Right lung (tissue), 5 donors: ENCODE data around the gene STYX. TPM values are rescaled to one million over a fixed set of nuclear protein-coding genes. Genes with fewer than 3 reads are reported as not detected.

ENCODE experiments used
- DNase-seq, 2 donors: peaks; one replicate each; pipeline ENCODE4 v3.0.0-alpha.2; 2013
- polyA plus RNA-seq, 5 donors: library from polyadenylated mRNA; unstranded; fragments of 120-200 nt; gene quantifications; one replicate each; pipeline versions ENCODE4 v1.2.1 to v1.2.3, GENCODE V29; 2013; ENCODE audit warnings: inconsistent platforms in 1 of 5, low replicate concordance in 1 of 5; ENCODE audit not compliant: insufficient read length in 5 of 5, insufficient read depth in 1 of 5

Gene STYX
- polyA plus RNA-seq, 5 donors: 15.0 to 21.2 (median 17.3) TPM

- DNase-seq: no peak
Measured at GRCh38 chr14:52783206-52783605, 53.2 kb downstream of the STYX start.

DNA sequence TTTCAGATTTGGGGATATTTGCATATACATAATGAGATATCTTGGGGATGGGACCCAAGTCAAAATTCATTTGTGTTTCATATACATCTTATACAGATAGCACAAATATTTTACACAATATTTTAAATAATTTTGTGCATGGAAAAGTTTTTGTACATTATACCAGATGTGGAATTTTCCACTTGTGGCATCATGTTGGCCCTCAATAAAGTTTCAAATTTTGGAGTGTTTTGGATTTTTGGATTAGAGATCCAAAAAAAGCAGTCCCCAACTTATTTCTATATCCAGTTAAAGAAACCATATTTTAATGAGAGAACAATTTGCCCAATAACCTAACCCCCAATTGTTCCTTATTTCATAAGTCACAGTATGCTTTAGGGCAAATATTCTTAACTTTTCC, 56.9 kb downstream of the STYX start:
- DNase-seq: no peak

- no peak for DNase-seq
Measured at GRCh38 chr14:52789118-52789517, 59.2 kb downstream of the STYX start.

GRCh38 chr14:52790011-52790755, 60.2 kb downstream of the STYX start:
- no peak for DNase-seq

GRCh38 chr14:52790756-52791222, 60.8 kb downstream of the STYX start:
- no peak for DNase-seq

- DNase-seq: peak; percentile 76
Measured at GRCh38 chr14:52791223-52792096, 61.5 kb downstream of the STYX start, which contains the start of gene GNPNAT1. Gene GNPNAT1 (minus strand): TSS chr14:52791607. CDS start chr14:52784650, 6,957 bp downstream.

DNA sequence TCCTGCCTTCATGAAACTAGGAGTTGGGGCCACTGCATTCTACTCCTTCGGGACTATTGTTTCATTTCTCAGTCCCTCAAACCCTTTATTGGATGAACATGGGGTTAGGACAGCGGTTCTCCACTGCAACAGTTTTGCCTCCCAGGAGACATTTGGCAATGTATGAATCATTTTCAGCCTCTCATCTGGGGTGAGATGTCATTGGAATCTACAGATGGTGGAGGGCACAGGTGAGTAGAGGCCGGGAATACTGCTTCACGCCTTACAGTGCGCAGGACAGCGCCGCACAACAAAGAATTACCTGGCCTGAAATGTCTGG, 62.1 kb downstream of the STYX start:
- DNase-seq: no peak

DNA sequence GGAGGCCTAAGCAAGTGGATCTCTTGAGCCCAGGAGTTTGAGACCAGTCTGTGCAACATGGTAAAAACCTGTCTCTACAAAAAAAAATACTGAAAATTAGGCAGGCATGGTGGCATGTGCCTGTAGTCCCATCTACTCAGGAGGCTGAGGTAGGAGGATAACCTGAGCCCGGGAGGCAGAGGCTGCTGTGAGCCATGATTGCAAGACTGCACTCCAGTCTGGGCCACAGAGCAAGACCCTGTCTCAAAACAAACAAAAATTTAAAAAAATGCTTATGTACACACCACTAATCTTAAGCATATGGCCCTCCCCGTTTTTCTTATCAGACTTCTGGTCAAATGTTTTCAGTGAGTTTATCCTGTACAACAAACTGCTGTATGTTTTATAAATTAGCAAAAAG, 63.1 kb downstream of the STYX start:
- DNase-seq: no peak

DNA sequence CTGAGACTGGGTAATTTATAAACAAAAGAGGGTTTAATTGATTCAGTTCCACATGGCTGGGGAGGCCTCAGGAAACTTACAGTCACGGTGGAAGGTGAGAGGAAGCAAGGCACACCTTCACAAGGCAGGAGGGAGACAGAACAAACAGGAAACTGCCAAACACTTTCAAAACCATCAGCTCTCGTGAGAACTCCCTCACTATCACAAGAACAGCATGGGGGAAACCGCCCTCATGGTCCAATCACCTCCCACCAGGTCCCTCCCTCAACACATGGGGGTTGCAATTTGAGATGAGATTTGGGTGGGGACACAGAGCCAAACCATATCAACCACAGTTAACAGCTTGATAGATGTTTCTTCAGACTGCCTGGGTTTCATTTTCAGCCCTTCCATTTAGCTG, 67.7 kb downstream of the STYX start:
- no peak for DNase-seq

DNA sequence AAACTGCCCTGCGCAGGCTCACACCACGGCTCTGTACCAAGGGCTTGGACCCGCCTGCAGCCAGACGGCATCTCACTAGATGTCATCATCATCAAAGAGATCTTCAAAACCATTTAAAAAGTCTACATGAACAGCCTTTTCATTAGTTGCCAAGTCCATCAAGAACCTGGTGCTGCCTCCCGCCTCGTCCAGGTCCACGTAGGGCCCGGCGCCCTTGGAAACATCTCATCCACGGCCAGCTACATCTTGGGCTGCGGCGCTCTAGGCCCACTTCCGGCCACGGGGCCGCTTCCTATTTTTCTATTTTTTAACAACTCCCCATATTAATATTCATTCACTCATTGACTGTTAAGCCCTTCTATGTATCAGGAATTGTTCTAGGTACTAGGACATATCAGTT, 68.9 kb downstream of the STYX start:
- DNase-seq: no peak

DNA sequence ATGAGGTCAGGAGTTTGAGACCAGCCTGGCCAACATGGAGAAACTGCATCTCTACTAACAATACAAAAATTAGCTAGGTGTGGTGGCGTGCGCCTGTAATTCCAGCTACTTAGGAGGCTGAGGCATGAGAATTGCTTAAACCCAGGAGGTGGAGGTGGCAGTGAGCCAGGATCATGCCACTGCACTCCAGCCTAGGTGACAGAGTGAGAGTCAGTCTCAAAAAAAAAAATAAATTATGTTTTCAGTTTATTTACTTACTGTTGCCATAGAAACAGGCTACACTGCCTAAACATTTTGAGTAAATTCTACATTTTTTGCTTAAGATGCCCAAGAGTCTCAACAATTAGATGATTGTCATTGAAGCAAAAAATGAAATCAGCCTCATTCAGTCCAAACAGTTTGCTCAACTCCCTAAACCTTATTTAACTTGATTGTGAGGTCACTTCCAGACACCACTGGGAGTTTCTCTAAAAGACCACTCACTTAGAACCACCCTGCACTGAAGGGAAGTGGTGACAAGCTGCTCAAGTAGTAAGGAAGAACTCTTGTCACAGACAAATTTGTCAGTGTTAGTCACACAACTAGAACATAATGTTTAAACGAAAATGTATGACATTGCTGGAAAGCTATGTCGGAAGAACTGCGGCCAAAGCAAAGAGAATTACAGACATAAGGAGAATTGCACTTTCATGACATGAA, 71.2 kb downstream of the STYX start:
- DNase-seq: peak in 1 of 2 donors; percentile 27

DNA sequence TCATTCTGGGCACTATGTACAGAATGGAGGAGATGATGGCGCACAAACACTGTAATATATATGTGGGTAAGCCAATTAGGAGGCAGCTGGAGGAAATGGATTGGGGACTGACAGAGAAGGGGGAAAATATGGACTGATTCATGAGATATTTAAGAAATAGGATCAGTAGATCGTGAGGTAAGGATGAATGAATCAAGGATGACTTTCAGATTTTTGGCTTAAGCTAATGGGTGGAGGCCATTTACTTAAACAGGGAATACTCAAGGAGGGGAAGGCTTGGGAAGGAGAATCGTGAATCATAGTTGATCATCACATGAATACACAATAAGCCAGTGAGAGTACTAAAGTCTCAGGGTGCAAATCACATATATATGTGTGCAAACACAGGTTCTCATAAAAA, 72.6 kb downstream of the STYX start:
- no peak for DNase-seq

GRCh38 chr14:52806115-52806514, 76.1 kb downstream of the STYX start:
- no peak for DNase-seq

DNA sequence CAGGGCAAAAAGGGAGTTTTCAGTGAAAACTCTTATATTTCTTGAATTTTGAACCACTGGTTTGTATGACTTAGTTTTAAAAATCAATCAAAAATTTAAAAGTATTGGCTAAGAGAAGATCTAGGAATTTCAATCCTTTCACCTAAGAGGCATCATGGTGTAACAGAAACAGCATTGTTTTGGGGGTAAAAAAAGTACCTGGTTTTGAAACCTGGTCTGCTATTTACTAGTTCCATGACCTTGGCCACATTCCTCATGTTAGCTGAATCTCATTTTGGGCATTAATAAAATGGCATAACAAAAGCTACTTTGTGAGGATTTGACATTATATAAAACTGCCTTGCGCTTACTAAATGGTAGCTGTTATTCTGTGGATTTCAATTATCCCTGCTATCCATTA, 78.1 kb downstream of the STYX start:
- DNase-seq: no peak

- no peak for DNase-seq
Measured at GRCh38 chr14:52821805-52822250, 91.9 kb downstream of the STYX start.

- no peak for DNase-seq
Measured at GRCh38 chr14:52824462-52824861, 94.5 kb downstream of the STYX start.

Other genes with a start within 250 kb of the STYX start
- 10 to 100 TPM; 10.7 to 23.4 (median 22.0) TPM for gene TXNDC16, start 177.7 kb upstream of the STYX start, polyA plus RNA-seq
- 1 to 10 TPM; 4.7 to 9.1 (median 7.0) TPM for gene GPR137C, start 177.3 kb upstream of the STYX start, polyA plus RNA-seq
- 10 to 100 TPM; 21.3 to 33.2 (median 29.6) TPM for gene ERO1A, start 34.6 kb upstream of the STYX start, polyA plus RNA-seq
- 100 to 1,000 TPM; 130 to 191 (median 171) TPM for gene PSMC6, start 23.0 kb upstream of the STYX start, polyA plus RNA-seq
- gene GNPNAT1, start 61.4 kb downstream of the STYX start, polyA plus RNA-seq: 10 to 100 TPM; 19.2 to 26.8 (median 22.5) TPM
- gene FERMT2, start 220.9 kb downstream of the STYX start, polyA plus RNA-seq: 100 to 1,000 TPM; 102 to 156 (median 143) TPM